Erythroblast (primary cell): Measurements from ENCODE around the gene RNF19B.

Experiments
- GATA1 ChIP-seq: IDR thresholded peaks from 2 replicates; pipeline ENCODE4 v1.6.1; 2011; ENCODE audit warnings: low read depth, mild to moderate bottlenecking, control low read depth, low read length, moderate library complexity
- POLR2A ChIP-seq: IDR thresholded peaks from 2 replicates; pipeline ENCODE4 v1.6.1; 2011; ENCODE audit warnings: mild to moderate bottlenecking, low read length

- TF ChIP-seq POLR2A (no peak), GATA1 (no peak)
Observed at GRCh38 chr1:32965251-32965747, 690 bp upstream of the RNF19B start.
